ENCODE results near the gene ABCB11.
"Not testable (repeated sequence)": the region's sequence is repeated elsewhere in the genome, so short reads cannot be mapped to it uniquely, and the experiment has no call there.

The ABCB11 gene

GRCh38 chr2:169031202-169031601 is at the start of gene ABCB11:
Gene ABCB11 (minus strand): TSS chr2:169031324. CDS start chr2:169018125, 13,199 bp downstream.
- H3K36me3 Mint-ChIP-seq: peaks cover 0 to 3% of the 10 kb centered on the region in 2 donors
- no peak within 1 kb of the TSS for H3K27ac Mint-ChIP-seq
- H3K9me3 Mint-ChIP-seq: peaks cover 7 to 15% of the 10 kb centered on the region in 2 donors
- H3K4me1 Mint-ChIP-seq: no peaks in the 10 kb centered on the region
- H3K27me3 Mint-ChIP-seq: no peaks in the 10 kb centered on the region
- no peak for DNase-seq
- H3K4me3 Mint-ChIP-seq: no peak within 1 kb of the TSS
- ATAC-seq (replicated peaks): no peak

- Mint-ChIP-seq H3K27ac (peak overlapping the region; percentile 89), H3K4me3 (peak overlapping the region; percentile 10 to 22), H3K9me3 (peaks cover 10 to 12% of the 10 kb centered on the region in 2 donors), H3K4me1 (peaks cover 23 to 50% of the 10 kb centered on the region in 2 donors), H3K36me3 (peaks cover 0 to 3% of the 10 kb centered on the region in 2 donors), H3K27me3 (no peaks in the 10 kb centered on the region)
- ATAC-seq (replicated peaks) (peak; percentile 98), DNase-seq (peak; percentile 69)
These were observed 49.3 kb upstream of the ABCB11 start for GRCh38 chr2:169080250-169081069.

GRCh38 chr2:169077674-169078240 is 46.6 kb upstream of the ABCB11 start:
- peaks cover 0 to 3% of the 10 kb centered on the region in 2 donors for H3K36me3 Mint-ChIP-seq
- no peak for ATAC-seq (replicated peaks)
- no peak overlapping the region for H3K4me3 Mint-ChIP-seq
- peaks cover 28 to 53% of the 10 kb centered on the region in 2 donors for H3K4me1 Mint-ChIP-seq
- no peaks in the 10 kb centered on the region for H3K27me3 Mint-ChIP-seq
- no peak overlapping the region for H3K27ac Mint-ChIP-seq
- DNase-seq: no peak
- H3K9me3 Mint-ChIP-seq: no peaks in the 10 kb centered on the region

- peaks cover 0 to 3% of the 10 kb centered on the region in 2 donors for H3K36me3 Mint-ChIP-seq
- ATAC-seq (replicated peaks) (peak; percentile 70 to 81), DNase-seq (no peak)
- H3K27me3 Mint-ChIP-seq: no peaks in the 10 kb centered on the region
- H3K27ac Mint-ChIP-seq: no peak overlapping the region
- H3K9me3 Mint-ChIP-seq: no peaks in the 10 kb centered on the region
- peaks cover 21 to 30% of the 10 kb centered on the region in 2 donors for H3K4me1 Mint-ChIP-seq
- H3K4me3 Mint-ChIP-seq: no peak overlapping the region
These were observed 43.0 kb upstream of the ABCB11 start for GRCh38 chr2:169073963-169074751.

GRCh38 chr2:169073211-169073962 is 42.3 kb upstream of the ABCB11 start:
- DNase-seq (no peak), ATAC-seq (replicated peaks) (peak in 1 of 2 donors; percentile 10)
- H3K27me3 Mint-ChIP-seq: no peaks in the 10 kb centered on the region
- H3K4me1 Mint-ChIP-seq: peaks cover 21 to 30% of the 10 kb centered on the region in 2 donors
- no peak overlapping the region for H3K27ac Mint-ChIP-seq
- no peak overlapping the region for H3K4me3 Mint-ChIP-seq
- H3K36me3 Mint-ChIP-seq: peaks cover 0 to 3% of the 10 kb centered on the region in 2 donors
- H3K9me3 Mint-ChIP-seq: no peaks in the 10 kb centered on the region

GRCh38 chr2:169072163-169072925 is 41.2 kb upstream of the ABCB11 start:
- peak; percentile 72 to 78 for ATAC-seq (replicated peaks)
- peaks cover 16 to 23% of the 10 kb centered on the region in 2 donors for H3K4me1 Mint-ChIP-seq
- peaks cover 0 to 3% of the 10 kb centered on the region in 2 donors for H3K36me3 Mint-ChIP-seq
- no peak for DNase-seq
- no peaks in the 10 kb centered on the region for H3K9me3 Mint-ChIP-seq
- no peak overlapping the region for H3K27ac Mint-ChIP-seq
- H3K27me3 Mint-ChIP-seq: no peaks in the 10 kb centered on the region
- H3K4me3 Mint-ChIP-seq: peak overlapping the region in 1 of 2 donors; percentile 48

GRCh38 chr2:169071455-169071854 is 40.3 kb upstream of the ABCB11 start:
- Mint-ChIP-seq H3K4me1 (peaks cover 19 to 28% of the 10 kb centered on the region in 2 donors), H3K27me3 (no peaks in the 10 kb centered on the region), H3K36me3 (peaks cover 0 to 3% of the 10 kb centered on the region in 2 donors), H3K4me3 (no peak overlapping the region), H3K27ac (peak overlapping the region; percentile 51), H3K9me3 (no peaks in the 10 kb centered on the region)
- ATAC-seq (replicated peaks) (no peak), DNase-seq (no peak)

- peaks cover 0 to 3% of the 10 kb centered on the region in 2 donors for H3K36me3 Mint-ChIP-seq
- ATAC-seq (replicated peaks) (no peak), DNase-seq (no peak)
- no peaks in the 10 kb centered on the region for H3K27me3 Mint-ChIP-seq
- H3K4me3 Mint-ChIP-seq: no peak overlapping the region
- peaks cover 20 to 31% of the 10 kb centered on the region in 2 donors for H3K4me1 Mint-ChIP-seq
- H3K27ac Mint-ChIP-seq: no peak overlapping the region
- no peaks in the 10 kb centered on the region for H3K9me3 Mint-ChIP-seq
These were observed 38.7 kb upstream of the ABCB11 start for GRCh38 chr2:169069833-169070232.

GRCh38 chr2:169069341-169069740 is 38.2 kb upstream of the ABCB11 start, which contains the start of gene DHRS9:
Gene DHRS9 (plus strand): TSS chr2:169069563. CDS start chr2:169081582, 12,019 bp downstream.
- Mint-ChIP-seq H3K4me3 (no peak within 1 kb of the TSS), H3K4me1 (peaks cover 20 to 31% of the 10 kb centered on the region in 2 donors), H3K27me3 (no peaks in the 10 kb centered on the region), H3K9me3 (no peaks in the 10 kb centered on the region), H3K27ac (no peak within 1 kb of the TSS), H3K36me3 (peaks cover 0 to 3% of the 10 kb centered on the region in 2 donors)
- ATAC-seq (replicated peaks) (no peak), DNase-seq (no peak)

- no peaks in the 10 kb centered on the region for H3K36me3 Mint-ChIP-seq
- H3K4me1 Mint-ChIP-seq: peaks cover 6 to 9% of the 10 kb centered on the region in 2 donors
- H3K9me3 Mint-ChIP-seq: no peaks in the 10 kb centered on the region
- H3K4me3 Mint-ChIP-seq: no peak overlapping the region
- DNase-seq (no peak), ATAC-seq (replicated peaks) (peak; percentile 29 to 34)
- no peak overlapping the region for H3K27ac Mint-ChIP-seq
- no peaks in the 10 kb centered on the region for H3K27me3 Mint-ChIP-seq
These were observed 35.8 kb upstream of the ABCB11 start for GRCh38 chr2:169066897-169067296.

- Mint-ChIP-seq H3K9me3 (no peaks in the 10 kb centered on the region), H3K4me1 (peaks cover 4 to 8% of the 10 kb centered on the region in 2 donors), H3K27me3 (no peaks in the 10 kb centered on the region), H3K36me3 (no peaks in the 10 kb centered on the region), H3K27ac (no peak overlapping the region), H3K4me3 (no peak overlapping the region)
- ATAC-seq (replicated peaks) (no peak), DNase-seq (no peak)
These were observed 34.9 kb upstream of the ABCB11 start for GRCh38 chr2:169065864-169066517.

GRCh38 chr2:169065422-169065821 is 34.3 kb upstream of the ABCB11 start:
- no peak for DNase-seq
- Mint-ChIP-seq H3K4me1 (peaks cover 4 to 8% of the 10 kb centered on the region in 2 donors), H3K27me3 (no peaks in the 10 kb centered on the region), H3K4me3 (no peak overlapping the region), H3K27ac (no peak overlapping the region), H3K36me3 (no peaks in the 10 kb centered on the region), H3K9me3 (no peaks in the 10 kb centered on the region)
- no peak for ATAC-seq (replicated peaks)

- H3K4me1 Mint-ChIP-seq; ATAC-seq (replicated peaks); H3K27me3 Mint-ChIP-seq; H3K4me3 Mint-ChIP-seq; H3K27ac Mint-ChIP-seq; H3K9me3 Mint-ChIP-seq; DNase-seq; H3K36me3 Mint-ChIP-seq: not testable (repeated sequence)
These were observed 33.1 kb upstream of the ABCB11 start for GRCh38 chr2:169064199-169064598.

Measured in stimulated activated naive B cell treated with anti-CD40 and anti-IgM and Interleukin-4, amounts not matched to agents 10 μg/mL and 1 μg/mL and 100 μg/mL, for 72 hours (primary cell).